ENCODE measurements around the gene PRSS2. TPM values are rescaled to one million over a fixed set of nuclear protein-coding genes. Genes with fewer than 3 reads are reported as not detected.

PRSS2 gene
- total RNA-seq, 1 experiment from 2014 or later = 22.4 TPM

DNA sequence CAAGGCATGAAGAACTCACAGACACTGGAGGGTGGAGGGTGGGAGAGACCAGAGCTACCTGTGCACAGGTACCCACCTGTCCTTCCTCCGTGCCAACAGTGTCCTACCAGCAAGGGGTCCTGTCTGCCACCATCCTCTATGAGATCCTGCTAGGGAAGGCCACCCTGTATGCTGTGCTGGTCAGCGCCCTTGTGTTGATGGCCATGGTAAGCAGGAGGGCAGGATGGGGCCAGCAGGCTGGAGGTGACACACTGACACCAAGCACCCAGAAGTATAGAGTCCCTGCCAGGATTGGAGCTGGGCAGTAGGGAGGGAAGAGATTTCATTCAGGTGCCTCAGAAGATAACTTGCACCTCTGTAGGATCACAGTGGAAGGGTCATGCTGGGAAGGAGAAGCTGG lies 21.8 kb downstream of the PRSS2 start:
- no peaks in the 10 kb centered on the region for H3K9me3 ChIP-seq (ENCODE audit: control insufficient read depth, insufficient read depth, low read depth, low read length)
- no peaks in the 10 kb centered on the region for H3K36me3 ChIP-seq (ENCODE audit: control insufficient read depth, insufficient read depth, low read length)
- ChIA-PET CTCF (interaction anchor here (0.6 to 0.9 kb wide), 2 partner anchors 8 to 9 kb away, joined by 6 read pairs; no protein-coding TSS in a partner anchor), POLR2A (no interaction called here)
- in situ Hi-C loops (cut with HindIII; ENCODE audit: low pct_unique_long_range_greater_than_20kb, low sequenced_read_pairs) = no loop called here
- ATAC-seq (no peak), DNase-seq (ENCODE audit: low read depth, low spot score) (no peak)
- TF ChIP-seq, protein P1, sequence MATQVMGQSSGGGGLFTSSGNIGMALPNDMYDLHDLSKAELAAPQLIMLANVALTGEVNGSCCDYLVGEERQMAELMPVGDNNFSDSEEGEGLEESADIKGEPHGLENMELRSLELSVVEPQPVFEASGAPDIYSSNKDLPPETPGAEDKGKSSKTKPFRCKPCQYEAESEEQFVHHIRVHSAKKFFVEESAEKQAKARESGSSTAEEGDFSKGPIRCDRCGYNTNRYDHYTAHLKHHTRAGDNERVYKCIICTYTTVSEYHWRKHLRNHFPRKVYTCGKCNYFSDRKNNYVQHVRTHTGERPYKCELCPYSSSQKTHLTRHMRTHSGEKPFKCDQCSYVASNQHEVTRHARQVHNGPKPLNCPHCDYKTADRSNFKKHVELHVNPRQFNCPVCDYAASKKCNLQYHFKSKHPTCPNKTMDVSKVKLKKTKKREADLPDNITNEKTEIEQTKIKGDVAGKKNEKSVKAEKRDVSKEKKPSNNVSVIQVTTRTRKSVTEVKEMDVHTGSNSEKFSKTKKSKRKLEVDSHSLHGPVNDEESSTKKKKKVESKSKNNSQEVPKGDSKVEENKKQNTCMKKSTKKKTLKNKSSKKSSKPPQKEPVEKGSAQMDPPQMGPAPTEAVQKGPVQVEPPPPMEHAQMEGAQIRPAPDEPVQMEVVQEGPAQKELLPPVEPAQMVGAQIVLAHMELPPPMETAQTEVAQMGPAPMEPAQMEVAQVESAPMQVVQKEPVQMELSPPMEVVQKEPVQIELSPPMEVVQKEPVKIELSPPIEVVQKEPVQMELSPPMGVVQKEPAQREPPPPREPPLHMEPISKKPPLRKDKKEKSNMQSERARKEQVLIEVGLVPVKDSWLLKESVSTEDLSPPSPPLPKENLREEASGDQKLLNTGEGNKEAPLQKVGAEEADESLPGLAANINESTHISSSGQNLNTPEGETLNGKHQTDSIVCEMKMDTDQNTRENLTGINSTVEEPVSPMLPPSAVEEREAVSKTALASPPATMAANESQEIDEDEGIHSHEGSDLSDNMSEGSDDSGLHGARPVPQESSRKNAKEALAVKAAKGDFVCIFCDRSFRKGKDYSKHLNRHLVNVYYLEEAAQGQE (IDR thresholded peaks at IDR 0.05; ENCODE audit: insufficient read depth in 1 of 2, low read depth in 2 of 2, low read length in 1 of 2) = no peak
- TF ChIP-seq SIN3A (IDR thresholded peaks at IDR 0.05; ENCODE audit: borderline replicate concordance, insufficient read depth, low read depth, low read length) = no peak
- TF ChIP-seq TCF7L2 (IDR thresholded peaks at IDR 0.05; ENCODE audit: low read depth, low read length) = no peak
- TF ChIP-seq POLR2AphosphoS5 (IDR thresholded peaks at IDR 0.05; ENCODE audit: low read depth, low read length) = no peak
- TF ChIP-seq, protein P2, sequence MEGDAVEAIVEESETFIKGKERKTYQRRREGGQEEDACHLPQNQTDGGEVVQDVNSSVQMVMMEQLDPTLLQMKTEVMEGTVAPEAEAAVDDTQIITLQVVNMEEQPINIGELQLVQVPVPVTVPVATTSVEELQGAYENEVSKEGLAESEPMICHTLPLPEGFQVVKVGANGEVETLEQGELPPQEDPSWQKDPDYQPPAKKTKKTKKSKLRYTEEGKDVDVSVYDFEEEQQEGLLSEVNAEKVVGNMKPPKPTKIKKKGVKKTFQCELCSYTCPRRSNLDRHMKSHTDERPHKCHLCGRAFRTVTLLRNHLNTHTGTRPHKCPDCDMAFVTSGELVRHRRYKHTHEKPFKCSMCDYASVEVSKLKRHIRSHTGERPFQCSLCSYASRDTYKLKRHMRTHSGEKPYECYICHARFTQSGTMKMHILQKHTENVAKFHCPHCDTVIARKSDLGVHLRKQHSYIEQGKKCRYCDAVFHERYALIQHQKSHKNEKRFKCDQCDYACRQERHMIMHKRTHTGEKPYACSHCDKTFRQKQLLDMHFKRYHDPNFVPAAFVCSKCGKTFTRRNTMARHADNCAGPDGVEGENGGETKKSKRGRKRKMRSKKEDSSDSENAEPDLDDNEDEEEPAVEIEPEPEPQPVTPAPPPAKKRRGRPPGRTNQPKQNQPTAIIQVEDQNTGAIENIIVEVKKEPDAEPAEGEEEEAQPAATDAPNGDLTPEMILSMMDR (IDR thresholded peaks at IDR 0.05) = no peak
- H3K27ac ChIP-seq (ENCODE audit: low read length) = no peak overlapping the region
- no peaks in the 10 kb centered on the region for H3K4me1 ChIP-seq (ENCODE audit: control insufficient read depth, insufficient read depth, low read length)
- H3K4me3 ChIP-seq (ENCODE audit: low read depth in 2 of 2, low read length in 2 of 2) = no peak overlapping the region
- BruUV-seq (replicated peaks) = no TSS peak
- intact Hi-C loops (cut with micrococcal nuclease; ENCODE audit: unreplicated experiment) = no loop called here
- H3K27me3 ChIP-seq (ENCODE audit: control insufficient read depth, insufficient read depth, low read length) = peaks cover 27% of the 10 kb centered on the region

DNA sequence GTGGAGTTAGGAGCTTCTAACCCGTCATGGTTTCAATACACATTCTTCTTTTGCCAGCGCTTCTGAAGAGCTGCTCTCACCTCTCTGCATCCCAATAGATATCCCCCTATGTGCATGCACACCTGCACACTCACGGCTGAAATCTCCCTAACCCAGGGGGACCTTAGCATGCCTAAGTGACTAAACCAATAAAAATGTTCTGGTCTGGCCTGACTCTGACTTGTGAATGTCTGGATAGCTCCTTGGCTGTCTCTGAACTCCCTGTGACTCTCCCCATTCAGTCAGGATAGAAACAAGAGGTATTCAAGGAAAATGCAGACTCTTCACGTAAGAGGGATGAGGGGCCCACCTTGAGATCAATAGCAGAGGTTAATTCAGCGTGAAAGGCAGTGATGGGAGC lies 22.4 kb downstream of the PRSS2 start:
- Histone ChIP-seq H3K36me3 (ENCODE audit: control insufficient read depth, insufficient read depth, low read length) (no peaks in the 10 kb centered on the region), H3K27me3 (ENCODE audit: control insufficient read depth, insufficient read depth, low read length) (peaks cover 33% of the 10 kb centered on the region), H3K27ac (ENCODE audit: low read length) (no peak overlapping the region), H3K4me3 (ENCODE audit: low read depth in 2 of 2, low read length in 2 of 2) (no peak overlapping the region), H3K9me3 (ENCODE audit: control insufficient read depth, insufficient read depth, low read depth, low read length) (no peaks in the 10 kb centered on the region), H3K4me1 (ENCODE audit: control insufficient read depth, insufficient read depth, low read length) (no peaks in the 10 kb centered on the region)
- BruUV-seq (replicated peaks) = no TSS peak
- intact Hi-C loops (cut with micrococcal nuclease; ENCODE audit: unreplicated experiment) = no loop called here
- TF ChIP-seq TCF7L2 (IDR thresholded peaks at IDR 0.05; ENCODE audit: low read depth, low read length) = no peak
- TF ChIP-seq SIN3A (IDR thresholded peaks at IDR 0.05; ENCODE audit: borderline replicate concordance, insufficient read depth, low read depth, low read length) = no peak
- TF ChIP-seq, protein P1 (IDR thresholded peaks at IDR 0.05; ENCODE audit: insufficient read depth in 1 of 2, low read depth in 2 of 2, low read length in 1 of 2) = no peak
- no peak for TF ChIP-seq POLR2AphosphoS5 (IDR thresholded peaks at IDR 0.05; ENCODE audit: low read depth, low read length)
- TF ChIP-seq, protein P2 (IDR thresholded peaks at IDR 0.05) = no peak
- in situ Hi-C loops (cut with HindIII; ENCODE audit: low pct_unique_long_range_greater_than_20kb, low sequenced_read_pairs) = no loop called here
- ATAC-seq (no peak), DNase-seq (ENCODE audit: low read depth, low spot score) (no peak)
- ChIA-PET CTCF (interaction anchor here (0.6 to 0.9 kb wide), 2 partner anchors 9 to 10 kb away, joined by 6 read pairs; no protein-coding TSS in a partner anchor), POLR2A (no interaction called here)
